Measurements from ENCODE around the gene RXRB.
A peak's percentile ranks its signal among the peaks of the same experiment; 100 is the strongest.

The RXRB gene

DNA sequence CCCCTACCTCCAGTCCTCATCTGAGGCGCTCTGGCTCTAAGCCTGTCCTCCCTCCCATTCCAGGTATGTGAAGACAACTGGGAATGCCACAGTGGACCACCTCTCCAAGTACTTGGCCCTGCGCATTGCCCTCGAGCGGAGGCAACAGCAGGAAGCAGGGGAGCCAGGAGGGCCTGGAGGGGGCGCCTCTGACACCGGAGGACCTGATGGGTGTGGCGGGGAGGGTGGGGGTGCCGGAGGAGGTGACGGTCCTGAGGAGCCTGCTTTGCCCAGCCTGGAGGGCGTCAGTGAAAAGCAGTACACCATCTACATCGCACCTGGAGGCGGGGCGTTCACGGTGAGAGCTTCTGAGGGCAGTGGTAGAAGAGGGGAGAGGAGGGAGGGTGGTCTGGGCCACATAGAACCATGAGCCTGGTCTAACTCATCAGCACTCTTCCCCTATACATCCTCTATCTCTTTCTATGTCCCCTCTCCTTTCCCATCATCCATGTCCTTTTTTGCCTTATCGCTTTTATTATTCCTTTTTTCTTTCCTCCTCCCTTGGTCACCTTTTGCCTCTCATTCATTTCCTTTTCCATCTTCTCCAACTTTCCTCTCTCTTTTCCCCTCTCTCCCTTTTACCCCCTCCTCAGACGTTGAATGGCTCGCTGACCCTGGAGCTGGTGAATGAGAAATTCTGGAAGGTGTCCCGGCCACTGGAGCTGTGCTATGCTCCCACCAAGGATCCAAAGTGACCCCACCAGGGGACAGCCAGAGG, 11.4 kb upstream of the RXRB start:
- no peak for DNase-seq

DNA sequence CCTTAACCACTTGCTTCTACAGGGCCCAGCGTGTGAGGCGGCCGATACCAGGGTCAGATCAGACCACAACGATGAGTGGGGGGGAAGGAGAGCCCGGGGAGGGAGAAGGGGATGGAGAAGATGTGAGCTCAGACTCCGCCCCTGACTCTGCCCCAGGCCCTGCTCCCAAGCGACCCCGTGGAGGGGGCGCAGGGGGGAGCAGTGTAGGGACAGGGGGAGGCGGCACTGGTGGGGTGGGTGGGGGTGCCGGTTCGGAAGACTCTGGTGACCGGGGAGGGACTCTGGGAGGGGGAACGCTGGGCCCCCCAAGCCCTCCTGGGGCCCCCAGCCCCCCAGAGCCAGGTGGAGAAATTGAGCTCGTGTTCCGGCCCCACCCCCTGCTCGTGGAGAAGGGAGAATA, 10.7 kb upstream of the RXRB start:
- DNase-seq: no peak

DNA sequence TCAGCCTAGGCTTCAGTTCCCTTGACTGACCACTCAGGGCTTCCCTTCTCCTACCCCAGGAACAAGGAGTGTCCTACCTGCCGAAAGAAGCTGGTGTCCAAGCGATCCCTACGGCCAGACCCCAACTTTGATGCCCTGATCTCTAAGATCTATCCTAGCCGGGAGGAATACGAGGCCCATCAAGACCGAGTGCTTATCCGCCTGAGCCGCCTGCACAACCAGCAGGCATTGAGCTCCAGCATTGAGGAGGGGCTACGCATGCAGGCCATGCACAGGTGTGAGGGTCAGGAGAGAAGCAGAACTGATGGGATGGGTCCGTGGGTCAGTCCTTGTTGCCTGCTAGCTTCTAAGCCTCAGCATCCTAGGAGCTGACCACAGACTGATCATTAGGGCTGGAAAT, 9.4 kb upstream of the RXRB start:
- DNase-seq: no peak

DNA sequence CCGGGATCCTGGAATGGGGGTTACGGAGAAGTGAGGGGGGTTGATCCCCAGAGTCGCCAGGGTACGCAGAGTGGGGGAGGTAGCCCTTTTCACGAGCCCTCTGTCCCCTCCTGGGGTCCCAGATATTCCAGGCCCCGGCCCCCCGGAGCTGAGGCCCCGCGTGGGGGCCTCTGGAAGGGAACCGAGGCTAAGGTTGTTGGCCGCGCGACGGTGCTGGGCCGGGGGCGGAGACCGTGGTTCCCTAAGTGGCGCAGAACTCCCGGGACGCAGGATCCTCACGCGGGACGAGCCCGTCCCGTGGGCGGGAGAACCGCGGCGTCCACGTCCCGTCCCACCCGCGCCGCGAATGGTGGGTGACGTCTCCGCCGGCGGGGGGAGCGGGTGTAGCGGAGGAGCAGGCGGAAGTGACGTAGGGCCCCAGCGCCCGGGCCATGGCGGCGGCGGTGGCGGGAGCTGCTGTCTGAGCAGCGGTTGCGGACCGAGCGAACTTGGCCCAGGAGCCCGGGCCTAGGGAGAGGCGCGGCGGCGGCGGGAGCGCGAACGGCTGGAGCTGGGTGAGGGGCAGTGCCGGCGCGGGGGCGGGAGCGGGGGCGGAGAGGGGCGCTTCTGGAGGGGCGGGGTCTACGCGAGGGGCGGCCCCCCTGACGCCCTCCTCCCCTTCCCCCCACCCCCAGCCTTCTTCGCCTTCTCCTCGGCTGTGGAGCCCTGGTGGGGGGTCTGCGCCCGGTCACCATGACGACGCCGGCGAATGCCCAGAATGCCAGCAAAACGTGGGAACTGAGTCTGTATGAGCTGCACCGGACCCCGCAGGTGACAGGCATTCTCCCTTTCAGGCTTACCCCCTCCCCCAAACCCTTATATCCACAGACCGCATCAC, 7.9 kb upstream of the RXRB start, which contains the start of gene RING1:
Gene RING1, plus strand, starts transcription at position 410 of the 877 bp plus-strand sequence. Its CDS starts 323 bp downstream, at position 733.
- DNase-seq: peak; percentile 74

DNA sequence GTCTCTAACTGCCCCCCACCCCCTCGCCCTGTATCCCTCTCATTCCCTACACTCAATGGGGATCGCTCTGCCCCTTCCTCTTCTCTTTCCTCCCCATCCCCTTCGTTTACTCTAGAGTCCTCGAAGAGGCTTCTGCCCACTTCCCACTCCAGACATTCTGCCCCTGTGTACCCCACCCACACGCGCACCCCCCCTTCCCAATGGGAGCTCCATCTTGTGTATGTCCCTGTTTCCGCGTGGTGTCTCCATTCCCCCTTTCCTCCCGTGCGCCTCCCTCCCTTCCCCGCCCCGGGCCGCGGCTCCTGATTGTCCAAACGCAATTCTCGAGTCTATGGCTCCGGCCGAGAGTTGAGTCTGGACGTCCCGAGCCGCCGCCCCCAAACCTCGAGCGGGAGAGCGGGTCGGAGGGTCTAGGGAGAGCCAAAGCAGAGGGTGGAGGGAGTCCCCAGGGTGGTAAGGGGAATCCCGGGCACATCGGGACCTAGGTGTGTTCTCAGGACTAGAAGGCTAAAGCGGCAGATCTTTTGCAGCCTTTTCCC, 7.2 kb upstream of the RXRB start:
- no peak for DNase-seq

DNA sequence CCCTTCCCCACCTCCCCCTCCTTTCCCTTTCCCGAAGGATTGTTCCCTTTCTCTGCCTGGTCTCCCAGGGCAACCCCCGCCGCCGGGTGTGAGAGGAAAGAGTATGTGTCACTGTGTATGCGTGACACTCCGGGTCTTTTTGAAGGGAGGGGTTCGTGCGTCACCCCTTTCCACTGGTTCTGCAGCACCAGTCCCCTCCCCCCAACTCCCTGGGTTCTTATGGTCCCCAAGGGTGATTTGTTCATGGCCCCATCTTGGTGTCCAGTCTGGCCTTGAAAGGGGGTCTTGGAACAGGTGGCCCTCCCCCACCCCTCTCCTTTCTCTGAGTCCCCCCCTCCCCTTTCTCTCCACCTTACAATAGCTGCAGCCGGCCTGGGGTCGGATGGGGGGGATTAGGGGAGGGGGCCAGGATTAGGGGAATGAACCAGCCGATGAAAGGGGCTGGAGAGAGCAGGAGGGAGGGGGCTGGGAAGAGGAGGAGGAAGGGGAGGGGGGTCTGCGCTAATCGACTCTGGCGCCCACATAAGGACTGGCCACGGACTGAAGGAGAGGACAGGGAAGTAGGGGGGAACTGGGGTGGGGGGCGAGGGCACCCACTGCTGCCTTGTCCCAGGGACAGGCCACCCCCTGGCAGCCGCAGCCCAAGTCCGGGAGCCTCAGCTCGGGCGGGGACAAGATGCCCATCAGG, 6.5 kb upstream of the RXRB start:
- DNase-seq: no peak

DNA sequence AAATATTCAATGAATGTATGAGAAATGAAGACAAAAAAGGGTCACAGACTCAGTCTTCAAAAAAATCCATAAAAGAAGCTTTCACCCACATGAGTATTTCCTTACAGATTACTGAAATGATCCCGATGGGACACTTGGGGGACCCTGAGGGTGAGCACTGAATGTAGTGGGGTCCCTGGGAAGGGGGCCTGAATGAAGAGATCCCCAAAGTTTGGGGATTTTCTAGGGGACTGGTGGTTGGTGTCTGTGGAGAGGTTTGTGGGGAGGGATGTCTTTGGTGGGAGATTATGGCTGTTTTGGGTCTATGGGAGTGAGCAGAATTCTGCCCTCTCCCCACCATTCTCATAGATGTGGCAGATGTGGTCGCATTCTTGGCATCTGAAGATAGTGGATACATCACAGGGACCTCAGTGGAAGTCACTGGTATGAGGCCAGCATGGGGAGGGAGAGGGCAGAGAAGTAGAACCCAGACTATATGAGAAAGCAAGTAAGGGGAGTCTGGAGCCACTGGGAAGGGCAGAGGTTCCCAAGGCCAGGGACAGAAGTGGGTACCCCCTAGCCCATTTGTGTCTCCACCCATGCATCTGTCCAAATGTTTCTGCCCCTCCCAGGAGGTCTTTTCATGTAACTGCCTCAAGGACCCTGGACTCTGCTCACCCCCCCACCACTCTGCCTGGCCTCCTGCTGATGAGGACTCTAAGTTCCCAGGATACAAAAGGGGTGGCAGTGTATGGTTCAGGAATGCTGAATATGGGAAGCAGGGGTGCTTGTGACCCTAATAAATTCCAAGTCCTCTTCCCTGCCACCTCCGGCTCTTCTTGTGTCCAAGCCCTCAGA, 5.8 kb upstream of the RXRB start:
- DNase-seq: no peak

DNA sequence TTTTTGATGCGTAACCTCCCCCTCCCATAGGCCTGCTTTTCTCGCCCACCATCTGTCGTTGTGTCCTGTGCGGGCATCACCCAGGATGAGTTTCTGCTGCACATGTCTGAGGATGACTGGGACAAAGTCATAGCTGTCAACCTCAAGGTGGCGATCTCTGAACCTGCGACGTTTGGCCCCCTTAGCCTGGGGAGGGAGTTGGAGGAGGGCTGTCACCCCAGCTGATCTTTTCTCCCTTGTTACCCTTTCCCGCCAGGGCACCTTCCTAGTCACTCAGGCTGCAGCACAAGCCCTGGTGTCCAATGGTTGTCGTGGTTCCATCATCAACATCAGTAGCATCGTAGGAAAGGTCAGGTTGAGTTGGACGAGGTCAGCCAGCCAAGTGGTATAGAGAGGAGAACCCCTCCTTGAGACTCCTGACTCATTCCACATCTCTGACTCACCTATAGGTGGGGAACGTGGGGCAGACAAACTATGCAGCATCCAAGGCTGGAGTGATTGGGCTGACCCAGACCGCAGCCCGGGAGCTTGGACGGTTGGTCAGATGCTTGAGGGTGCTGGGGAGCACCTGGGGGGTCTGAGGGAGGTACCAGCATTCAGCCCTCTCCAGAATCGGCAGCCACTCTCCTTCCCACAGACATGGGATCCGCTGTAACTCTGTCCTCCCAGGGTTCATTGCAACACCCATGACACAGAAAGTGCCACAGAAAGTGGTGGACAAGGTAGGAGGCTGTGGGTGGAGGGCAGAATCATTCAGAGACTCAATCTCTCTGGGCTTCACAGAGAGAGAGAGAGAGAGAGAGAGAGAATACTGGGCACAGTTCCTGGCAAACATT, 4.9 kb upstream of the RXRB start:
- DNase-seq: no peak

DNA sequence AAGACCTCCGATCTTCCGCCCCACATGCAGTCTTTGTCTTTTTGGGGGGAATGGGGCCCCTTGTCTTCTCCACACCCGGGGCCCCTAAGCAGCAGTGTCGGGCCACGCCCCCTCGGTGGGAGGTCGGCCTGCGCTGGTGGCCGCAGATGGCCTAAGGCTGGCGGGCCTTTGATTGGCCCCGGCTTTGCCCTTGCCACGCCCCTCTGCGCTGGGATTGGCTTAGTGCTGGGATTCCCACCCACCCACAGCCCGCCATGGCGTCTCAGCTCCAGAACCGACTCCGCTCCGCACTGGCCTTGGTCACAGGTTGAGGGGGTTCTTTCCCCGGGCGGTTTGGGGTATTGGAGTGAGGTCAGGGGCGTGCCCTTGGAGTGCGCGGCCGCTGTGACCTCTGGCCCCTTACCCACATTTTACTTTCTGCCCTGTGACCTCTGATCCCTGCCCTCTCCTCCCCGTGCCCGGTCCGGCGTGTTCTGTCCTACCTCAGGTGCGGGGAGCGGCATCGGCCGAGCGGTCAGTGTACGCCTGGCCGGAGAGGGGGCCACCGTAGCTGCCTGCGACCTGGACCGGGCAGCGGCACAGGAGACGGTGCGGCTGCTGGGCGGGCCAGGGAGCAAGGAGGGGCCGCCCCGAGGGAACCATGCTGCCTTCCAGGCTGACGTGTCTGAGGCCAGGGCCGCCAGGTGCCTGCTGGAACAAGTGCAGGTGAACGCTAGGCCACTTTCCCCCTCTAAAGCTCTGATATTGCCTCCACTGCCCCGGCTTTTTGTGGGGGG, 4.1 kb upstream of the RXRB start, which contains the start of gene HSD17B8:
Gene HSD17B8, plus strand, starts transcription at position 241 of the 776 bp plus-strand sequence. Its CDS starts 14 bp downstream, at position 255.
- DNase-seq: peak; percentile 94

DNA sequence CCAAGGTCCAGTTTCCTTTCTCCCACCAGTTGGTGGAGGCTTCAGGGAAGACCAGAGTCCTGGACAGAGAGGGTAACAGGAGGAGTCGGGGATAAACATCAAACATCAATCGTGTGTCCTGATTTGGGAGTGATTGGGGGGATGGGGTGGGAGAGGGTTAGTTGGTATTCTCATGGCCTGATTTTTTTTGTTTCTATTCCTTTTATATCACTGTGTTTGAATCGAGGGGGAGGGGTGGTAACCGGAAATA, 3.6 kb upstream of the RXRB start:
- no peak for DNase-seq

DNA sequence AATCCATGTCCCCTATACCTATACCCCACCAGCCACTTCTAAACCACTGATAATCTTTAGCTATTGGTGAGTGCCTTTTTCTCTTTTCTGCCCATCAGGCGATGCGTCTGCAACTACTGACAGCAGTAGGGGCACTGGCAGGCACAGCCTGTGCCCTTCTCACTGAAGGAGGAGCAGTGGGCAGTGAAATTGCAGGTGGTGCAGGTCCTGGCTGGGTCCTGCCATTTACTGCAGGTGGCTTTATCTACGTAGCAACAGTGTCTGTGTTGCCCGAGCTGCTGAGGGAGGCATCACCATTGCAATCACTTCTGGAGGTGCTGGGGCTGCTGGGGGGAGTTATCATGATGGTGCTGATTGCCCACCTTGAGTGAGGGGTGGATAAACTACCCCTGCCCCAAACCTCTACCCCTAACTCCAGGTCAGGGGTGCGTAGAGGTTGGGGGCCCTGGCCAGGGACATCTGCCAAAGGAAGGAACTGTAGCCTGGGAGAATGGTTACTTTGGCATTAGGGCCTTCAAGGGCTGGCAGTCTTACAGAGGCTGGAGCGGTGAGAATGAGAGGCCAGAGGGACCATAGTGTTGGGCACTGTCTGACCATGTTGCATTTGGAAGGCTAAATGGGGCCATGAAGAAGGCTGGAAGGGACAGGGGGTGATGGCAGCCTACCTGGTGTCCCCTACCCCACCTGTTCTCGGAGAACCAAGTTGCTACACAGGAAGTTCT, 3.1 kb upstream of the RXRB start:
- no peak for DNase-seq

DNA sequence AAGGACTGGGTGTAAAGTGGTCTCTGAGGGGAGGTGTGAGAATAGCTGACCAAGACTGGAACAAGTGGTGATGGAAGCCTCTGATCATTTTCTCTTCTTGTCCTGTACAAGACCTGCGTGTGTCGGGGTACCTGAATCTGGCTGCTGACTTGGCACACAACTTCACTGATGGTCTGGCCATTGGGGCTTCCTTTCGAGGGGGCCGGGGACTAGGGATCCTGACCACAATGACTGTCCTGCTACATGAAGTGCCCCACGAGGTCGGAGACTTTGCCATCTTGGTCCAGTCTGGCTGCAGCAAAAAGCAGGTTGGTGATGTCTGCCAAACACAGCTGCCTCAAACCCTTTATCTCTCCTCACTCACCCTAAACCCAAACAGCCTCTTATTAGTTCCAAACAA, 2.3 kb upstream of the RXRB start:
- no peak for DNase-seq

DNA sequence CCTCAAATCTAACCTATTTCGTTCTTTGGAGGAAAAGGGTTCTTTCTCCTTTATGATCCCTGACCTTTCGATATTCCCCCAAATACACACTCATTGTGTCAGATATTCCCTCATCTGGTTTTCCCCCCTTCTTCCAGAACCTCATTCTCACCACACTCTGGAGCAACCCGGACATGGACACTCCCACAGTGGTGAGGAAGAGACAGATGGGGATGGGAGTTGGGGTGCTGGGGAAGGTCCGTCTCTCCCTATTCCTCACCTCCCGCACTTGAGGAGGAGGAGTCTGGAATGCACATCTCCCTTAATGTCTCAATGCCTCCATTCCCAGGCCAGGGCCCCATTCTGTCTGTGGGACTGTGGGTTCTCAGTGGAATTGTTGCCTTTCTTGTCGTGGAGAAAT, 1.5 kb upstream of the RXRB start:
- DNase-seq: no peak

DNA sequence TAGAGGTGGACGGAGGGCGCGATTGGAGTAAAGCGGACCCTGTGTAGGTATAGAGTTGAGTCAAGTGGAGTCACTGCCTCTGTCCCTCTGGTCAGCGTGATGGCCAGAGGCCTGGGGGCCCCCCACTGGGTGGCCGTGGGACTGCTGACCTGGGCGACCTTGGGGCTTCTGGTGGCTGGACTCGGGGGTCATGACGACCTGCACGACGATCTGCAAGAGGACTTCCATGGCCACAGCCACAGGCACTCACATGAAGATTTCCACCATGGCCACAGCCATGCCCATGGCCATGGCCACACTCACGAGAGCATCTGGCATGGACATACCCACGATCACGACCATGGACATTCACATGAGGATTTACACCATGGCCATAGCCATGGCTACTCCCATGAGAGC, 681 bp upstream of the RXRB start:
- no peak for DNase-seq

DNA sequence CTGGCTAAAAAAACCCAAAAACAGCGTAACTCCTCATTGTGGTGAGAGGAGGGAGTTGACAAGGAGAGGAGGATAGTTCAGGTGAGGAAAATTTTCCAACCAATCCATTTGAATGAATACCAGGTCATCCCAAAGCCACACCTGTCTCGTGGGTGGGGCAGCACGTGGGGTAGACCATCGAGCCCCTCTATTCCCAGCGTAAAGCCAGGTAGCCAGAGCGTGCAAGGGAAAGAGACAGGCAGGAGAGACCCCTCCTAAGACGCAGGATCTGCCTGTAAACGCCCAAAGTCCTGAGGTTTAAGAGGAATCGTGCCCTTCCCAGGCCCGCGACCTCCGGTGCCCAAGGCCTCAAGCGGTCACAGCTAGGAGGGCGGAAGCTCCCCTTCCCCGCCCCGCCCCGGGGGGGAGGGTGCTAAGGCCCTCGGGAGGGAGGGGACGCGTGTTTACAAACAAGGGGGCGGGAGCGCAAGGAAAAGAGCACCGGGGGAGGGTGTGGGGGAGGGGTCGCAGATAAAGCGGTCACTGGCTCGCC, 712 bp downstream of the RXRB start:
- DNase-seq: peak; percentile 70

DNA sequence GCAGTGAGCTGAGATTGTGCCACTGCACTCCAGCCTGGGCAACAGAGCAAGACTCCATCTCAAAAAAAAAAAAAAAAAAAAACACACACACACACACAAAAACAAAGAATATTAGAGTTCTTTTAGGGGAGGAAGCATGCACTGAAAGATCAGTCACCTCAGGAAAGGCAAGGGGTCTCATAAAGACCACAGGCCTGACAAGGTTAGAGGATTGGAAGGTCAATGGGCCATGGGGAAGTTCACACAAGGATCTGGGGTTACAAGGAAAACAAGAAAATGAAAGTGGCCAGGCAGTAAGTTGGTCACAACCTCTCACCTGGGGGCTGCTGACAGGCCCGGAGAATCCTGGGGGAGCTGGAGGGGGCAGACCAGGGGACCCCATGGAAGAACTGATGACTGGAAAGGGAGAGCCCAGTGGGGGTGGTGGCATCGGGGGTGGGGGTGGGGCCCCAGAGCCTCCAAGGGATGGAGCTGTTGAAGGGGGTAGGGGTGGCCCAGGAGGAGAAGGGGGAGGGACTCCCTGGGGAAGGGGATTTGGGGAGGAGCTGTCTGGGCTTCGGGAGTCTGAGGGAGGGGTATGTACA, 1.5 kb downstream of the RXRB start:
- DNase-seq: no peak

DNA sequence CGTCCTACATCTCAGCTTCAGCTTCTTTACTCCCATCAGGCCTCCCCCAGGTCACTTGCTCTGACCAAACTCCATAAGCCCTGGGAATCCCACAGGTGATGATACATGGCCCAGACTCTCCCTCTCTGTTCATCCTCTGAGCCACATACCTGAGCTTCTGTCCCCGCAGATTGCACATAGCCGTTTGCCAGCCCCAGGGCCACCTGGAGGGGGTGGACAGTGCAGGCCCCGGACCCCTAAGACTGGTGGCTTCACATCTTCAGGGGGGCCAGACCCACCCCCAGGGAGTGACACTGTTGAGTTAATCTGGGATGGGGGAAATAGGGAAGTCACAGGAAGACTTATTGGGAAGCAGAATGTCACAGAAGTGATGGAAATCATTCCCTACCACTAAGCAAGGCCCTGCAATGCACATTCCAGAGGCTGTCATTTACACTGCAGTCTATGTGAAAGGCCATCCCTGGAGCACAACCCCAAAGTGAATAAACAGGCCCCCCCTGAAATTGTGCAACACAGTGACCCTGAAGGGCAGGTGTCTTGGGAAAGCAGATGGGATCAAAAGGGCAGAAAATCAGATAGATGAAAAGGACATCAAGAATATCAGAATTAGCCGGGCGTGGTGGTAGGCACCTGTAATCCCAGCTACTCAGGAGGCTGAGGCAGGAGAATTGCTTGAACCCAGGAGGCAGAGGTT, 2.2 kb downstream of the RXRB start:
- no peak for DNase-seq

DNA sequence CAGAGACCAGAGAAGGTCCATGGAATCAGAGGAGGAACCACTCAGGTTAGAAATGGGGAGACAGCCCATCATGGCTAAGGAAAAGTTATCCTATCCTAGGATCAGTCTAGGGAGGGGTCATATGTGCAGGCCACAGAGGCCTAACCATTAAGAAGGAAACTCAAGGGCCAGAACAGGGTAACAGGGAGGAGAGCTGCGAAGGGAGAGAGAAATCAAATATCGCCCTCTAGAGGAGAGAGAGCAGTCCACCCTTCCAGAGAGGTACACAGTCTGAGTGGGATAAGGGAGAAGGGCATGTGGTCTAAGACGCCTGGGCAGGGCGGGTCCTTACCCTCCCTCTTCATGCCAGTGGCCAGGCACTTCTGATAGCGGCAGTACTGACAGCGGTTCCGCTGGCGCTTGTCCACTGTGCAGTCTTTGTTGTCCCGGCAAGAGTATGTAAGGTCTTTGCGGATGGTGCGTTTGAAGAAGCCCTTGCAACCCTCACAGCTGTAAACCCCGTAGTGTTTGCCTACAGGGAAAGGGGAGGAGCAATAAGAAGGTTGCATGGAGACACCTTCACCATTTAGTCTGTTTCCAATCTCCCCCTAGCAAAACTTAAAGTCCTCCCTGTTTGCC, 2.9 kb downstream of the RXRB start:
- peak; percentile 70 for DNase-seq

Measured in NCI-H510A treated with DMSO at 0.1 percent for 48 hours (cell line).